ENCODE data around the gene MAD1L1. TPM values are rescaled to one million over a fixed set of nuclear protein-coding genes. Genes with fewer than 3 reads are reported as not detected.

The MAD1L1 gene
- total RNA-seq, 1 experiment from 2014 or later = 43.8 TPM

DNA sequence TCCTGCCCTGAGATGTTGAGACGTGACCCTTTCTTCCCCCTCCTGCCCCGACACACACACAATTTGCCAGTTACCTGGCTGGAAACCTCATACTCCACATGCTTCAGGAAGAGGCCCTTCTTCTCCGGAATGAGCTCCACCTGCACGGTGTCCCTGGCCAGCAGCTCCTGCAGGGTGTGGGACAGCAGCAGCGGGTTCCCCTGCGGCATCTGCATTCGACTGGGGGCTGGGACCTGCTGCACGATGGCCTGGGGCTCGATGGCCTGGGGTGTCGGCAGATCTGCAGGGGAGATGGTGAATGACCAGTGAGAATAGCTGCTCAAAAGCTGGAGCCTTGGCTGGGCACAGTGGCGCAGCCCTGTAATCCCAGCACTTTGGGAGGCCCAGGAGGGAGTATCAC lies 45.3 kb upstream of the MAD1L1 start (continued):
- no peak for TF ChIP-seq ZNF121 (CRISPR knock-in tag; IDR thresholded peaks at IDR 0.05)
- TF ChIP-seq CREB1 (CRISPR knock-in tag; IDR thresholded peaks at IDR 0.05) = no peak
- TF ChIP-seq ETV6 (CRISPR knock-in tag; IDR thresholded peaks at IDR 0.05) = no peak
- TF ChIP-seq, protein P1, sequence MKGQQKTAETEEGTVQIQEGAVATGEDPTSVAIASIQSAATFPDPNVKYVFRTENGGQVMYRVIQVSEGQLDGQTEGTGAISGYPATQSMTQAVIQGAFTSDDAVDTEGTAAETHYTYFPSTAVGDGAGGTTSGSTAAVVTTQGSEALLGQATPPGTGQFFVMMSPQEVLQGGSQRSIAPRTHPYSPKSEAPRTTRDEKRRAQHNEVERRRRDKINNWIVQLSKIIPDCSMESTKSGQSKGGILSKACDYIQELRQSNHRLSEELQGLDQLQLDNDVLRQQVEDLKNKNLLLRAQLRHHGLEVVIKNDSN (CRISPR knock-in tag; IDR thresholded peaks at IDR 0.05) = no peak
- TF ChIP-seq, protein P2, sequence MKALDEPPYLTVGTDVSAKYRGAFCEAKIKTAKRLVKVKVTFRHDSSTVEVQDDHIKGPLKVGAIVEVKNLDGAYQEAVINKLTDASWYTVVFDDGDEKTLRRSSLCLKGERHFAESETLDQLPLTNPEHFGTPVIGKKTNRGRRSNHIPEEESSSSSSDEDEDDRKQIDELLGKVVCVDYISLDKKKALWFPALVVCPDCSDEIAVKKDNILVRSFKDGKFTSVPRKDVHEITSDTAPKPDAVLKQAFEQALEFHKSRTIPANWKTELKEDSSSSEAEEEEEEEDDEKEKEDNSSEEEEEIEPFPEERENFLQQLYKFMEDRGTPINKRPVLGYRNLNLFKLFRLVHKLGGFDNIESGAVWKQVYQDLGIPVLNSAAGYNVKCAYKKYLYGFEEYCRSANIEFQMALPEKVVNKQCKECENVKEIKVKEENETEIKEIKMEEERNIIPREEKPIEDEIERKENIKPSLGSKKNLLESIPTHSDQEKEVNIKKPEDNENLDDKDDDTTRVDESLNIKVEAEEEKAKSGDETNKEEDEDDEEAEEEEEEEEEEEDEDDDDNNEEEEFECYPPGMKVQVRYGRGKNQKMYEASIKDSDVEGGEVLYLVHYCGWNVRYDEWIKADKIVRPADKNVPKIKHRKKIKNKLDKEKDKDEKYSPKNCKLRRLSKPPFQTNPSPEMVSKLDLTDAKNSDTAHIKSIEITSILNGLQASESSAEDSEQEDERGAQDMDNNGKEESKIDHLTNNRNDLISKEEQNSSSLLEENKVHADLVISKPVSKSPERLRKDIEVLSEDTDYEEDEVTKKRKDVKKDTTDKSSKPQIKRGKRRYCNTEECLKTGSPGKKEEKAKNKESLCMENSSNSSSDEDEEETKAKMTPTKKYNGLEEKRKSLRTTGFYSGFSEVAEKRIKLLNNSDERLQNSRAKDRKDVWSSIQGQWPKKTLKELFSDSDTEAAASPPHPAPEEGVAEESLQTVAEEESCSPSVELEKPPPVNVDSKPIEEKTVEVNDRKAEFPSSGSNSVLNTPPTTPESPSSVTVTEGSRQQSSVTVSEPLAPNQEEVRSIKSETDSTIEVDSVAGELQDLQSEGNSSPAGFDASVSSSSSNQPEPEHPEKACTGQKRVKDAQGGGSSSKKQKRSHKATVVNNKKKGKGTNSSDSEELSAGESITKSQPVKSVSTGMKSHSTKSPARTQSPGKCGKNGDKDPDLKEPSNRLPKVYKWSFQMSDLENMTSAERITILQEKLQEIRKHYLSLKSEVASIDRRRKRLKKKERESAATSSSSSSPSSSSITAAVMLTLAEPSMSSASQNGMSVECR (CRISPR knock-in tag; IDR thresholded peaks at IDR 0.05; ENCODE audit: borderline replicate concordance) = no peak
- no peak for TF ChIP-seq MXD4 (CRISPR knock-in tag; IDR thresholded peaks at IDR 0.05; ENCODE audit: borderline replicate concordance)
- no peak for TF ChIP-seq NFATC4 (CRISPR knock-in tag; IDR thresholded peaks at IDR 0.05)
- TF ChIP-seq JAZF1 (CRISPR knock-in tag; IDR thresholded peaks at IDR 0.05) = no peak
- no peak for TF ChIP-seq CBFB (CRISPR knock-in tag; IDR thresholded peaks at IDR 0.05; ENCODE audit: low read depth)
- TF ChIP-seq, protein P3, sequence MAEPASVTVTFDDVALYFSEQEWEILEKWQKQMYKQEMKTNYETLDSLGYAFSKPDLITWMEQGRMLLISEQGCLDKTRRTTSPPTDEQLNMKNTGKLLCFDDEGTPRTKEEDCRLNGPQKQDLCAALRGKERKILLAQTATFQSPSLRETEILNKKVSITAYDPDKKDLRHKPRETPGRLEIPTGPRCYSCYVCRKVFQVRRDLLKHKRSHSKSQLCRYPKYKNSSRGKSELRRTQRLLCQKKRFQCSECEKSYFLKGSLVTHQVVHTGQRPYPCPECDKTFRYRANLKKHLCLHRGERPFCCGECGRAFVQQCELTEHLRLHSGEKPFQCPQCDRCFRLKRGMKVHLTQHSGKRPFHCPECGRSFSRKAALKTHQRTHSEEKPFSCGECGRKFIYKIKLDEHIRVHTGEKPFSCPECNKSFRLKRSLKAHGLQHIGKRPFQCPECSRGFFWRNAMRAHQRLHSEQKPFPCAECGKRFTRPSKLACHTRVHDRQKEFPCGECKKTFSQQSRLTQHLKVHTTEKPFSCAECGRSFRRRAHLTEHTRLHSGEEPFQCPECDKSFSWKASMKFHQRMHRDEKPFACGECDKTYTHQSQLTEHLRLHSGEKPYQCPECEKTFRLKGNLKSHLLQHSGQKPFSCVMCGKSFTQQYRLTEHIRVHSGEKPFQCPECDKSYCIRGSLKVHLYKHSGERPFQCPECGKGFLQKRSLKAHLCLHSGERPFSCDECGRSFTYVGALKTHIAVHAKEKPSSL (CRISPR knock-in tag; conservative IDR thresholded peaks at IDR 0.05) = no peak
- no peak for TF ChIP-seq ZNF317 (CRISPR knock-in tag; IDR thresholded peaks at IDR 0.05; ENCODE audit: borderline replicate concordance, low read depth)
- TF ChIP-seq, protein P4, sequence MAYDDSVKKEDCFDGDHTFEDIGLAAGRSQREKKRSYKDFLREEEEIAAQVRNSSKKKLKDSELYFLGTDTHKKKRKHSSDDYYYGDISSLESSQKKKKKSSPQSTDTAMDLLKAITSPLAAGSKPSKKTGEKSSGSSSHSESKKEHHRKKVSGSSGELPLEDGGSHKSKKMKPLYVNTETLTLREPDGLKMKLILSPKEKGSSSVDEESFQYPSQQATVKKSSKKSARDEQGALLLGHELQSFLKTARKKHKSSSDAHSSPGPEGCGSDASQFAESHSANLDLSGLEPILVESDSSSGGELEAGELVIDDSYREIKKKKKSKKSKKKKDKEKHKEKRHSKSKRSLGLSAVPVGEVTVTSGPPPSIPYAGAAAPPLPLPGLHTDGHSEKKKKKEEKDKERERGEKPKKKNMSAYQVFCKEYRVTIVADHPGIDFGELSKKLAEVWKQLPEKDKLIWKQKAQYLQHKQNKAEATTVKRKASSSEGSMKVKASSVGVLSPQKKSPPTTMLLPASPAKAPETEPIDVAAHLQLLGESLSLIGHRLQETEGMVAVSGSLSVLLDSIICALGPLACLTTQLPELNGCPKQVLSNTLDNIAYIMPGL (CRISPR knock-in tag; IDR thresholded peaks at IDR 0.05) = no peak

DNA sequence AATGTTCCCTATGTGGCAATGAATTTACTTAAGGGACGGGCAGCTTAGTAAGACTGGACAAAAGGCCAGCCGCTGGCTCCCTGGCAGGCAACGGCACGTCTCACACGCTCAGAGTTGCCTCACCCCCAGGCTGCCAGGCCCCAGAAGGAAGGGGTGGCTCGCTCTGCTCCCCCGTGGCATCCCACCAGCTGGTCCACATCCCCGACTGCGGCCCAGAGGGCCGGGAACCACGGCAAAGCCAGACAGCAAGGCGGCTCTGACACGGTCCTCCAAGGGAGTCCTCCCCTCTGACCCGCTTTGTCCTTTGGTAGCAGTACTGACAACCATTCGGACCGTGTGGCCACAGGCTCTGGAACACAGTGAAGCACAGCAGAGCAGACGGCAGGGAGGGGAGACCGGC lies 43.4 kb upstream of the MAD1L1 start:
- no peak for ATAC-seq
- Mint-ChIP-seq H3K27me3 (ENCODE audit: low read depth) (no peaks in the 10 kb centered on the region), H3K36me3 (peaks cover 9% of the 10 kb centered on the region), H3K4me3 (no peak overlapping the region), H3K4me1 (peaks cover 6% of the 10 kb centered on the region; the same call in 1 of the 2 replicates), H3K9me3 (no peaks in the 10 kb centered on the region), H3K27ac (no peak overlapping the region)
- TF ChIP-seq, protein P5, sequence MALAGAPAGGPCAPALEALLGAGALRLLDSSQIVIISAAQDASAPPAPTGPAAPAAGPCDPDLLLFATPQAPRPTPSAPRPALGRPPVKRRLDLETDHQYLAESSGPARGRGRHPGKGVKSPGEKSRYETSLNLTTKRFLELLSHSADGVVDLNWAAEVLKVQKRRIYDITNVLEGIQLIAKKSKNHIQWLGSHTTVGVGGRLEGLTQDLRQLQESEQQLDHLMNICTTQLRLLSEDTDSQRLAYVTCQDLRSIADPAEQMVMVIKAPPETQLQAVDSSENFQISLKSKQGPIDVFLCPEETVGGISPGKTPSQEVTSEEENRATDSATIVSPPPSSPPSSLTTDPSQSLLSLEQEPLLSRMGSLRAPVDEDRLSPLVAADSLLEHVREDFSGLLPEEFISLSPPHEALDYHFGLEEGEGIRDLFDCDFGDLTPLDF (CRISPR knock-in tag; IDR thresholded peaks at IDR 0.05) = no peak
- TF ChIP-seq ZNF263 (CRISPR knock-in tag; IDR thresholded peaks at IDR 0.05; ENCODE audit: low read depth) = 0 out of 2 replicates have a peak, but pooled peaks have one; percentile 31
- TF ChIP-seq ZNF396 (CRISPR knock-in tag; IDR thresholded peaks at IDR 0.05; ENCODE audit: borderline replicate concordance) = no peak
- no peak for TF ChIP-seq MXD4 (CRISPR knock-in tag; IDR thresholded peaks at IDR 0.05; ENCODE audit: borderline replicate concordance)
- ChIA-PET CTCF (no interaction called here), POLR2A (no interaction called here)
- no peak for DNase-seq (ENCODE audit: low spot score)
